CD4-positive, alpha-beta T cell treated with Interleukin-17A for 4 hours (primary cell): ENCODE data around the gene LATS2.

ENCODE experiments used
- DNase-seq: peaks from one replicate; pipeline ENCODE4 v3.0.0-alpha.2; 2020; ENCODE audit warnings: mixed read lengths

Gene LATS2

GRCh38 chr13:21013682-21014038, 47.7 kb downstream of the LATS2 start:
- DNase-seq: no peak

- no peak for DNase-seq
These were observed 48.3 kb downstream of the LATS2 start for GRCh38 chr13:21012841-21013681.

- DNase-seq: no peak
These were observed 49.2 kb downstream of the LATS2 start for GRCh38 chr13:21012211-21012610.

GRCh38 chr13:21011378-21011777, 50.0 kb downstream of the LATS2 start:
- DNase-seq: no peak

- DNase-seq: no peak
These were observed 50.8 kb downstream of the LATS2 start for GRCh38 chr13:21010621-21011020.

- no peak for DNase-seq
These were observed 52.4 kb downstream of the LATS2 start for GRCh38 chr13:21009036-21009435.

- DNase-seq: no peak
These were observed 53.4 kb downstream of the LATS2 start for GRCh38 chr13:21008026-21008425.

- DNase-seq: no peak
These were observed 55.0 kb downstream of the LATS2 start for GRCh38 chr13:21006141-21007005.

GRCh38 chr13:21005193-21005592, 56.2 kb downstream of the LATS2 start:
- DNase-seq: no peak

GRCh38 chr13:21001471-21001870, 59.9 kb downstream of the LATS2 start:
- no peak for DNase-seq

GRCh38 chr13:21000647-21001046, 60.7 kb downstream of the LATS2 start:
- DNase-seq: no peak

GRCh38 chr13:20998649-20999415, 62.6 kb downstream of the LATS2 start:
- DNase-seq: no peak

- DNase-seq: no peak
These were observed 63.9 kb downstream of the LATS2 start for GRCh38 chr13:20997301-20998161.

GRCh38 chr13:20995245-20995838, 66.0 kb downstream of the LATS2 start:
- DNase-seq: no peak

- DNase-seq: no peak
These were observed 67.0 kb downstream of the LATS2 start for GRCh38 chr13:20994441-20994821.

GRCh38 chr13:20993661-20994440, 67.5 kb downstream of the LATS2 start:
- DNase-seq: no peak

- DNase-seq: no peak
These were observed 68.2 kb downstream of the LATS2 start for GRCh38 chr13:20993211-20993610.

GRCh38 chr13:20991741-20992520, 69.5 kb downstream of the LATS2 start:
- DNase-seq: no peak

GRCh38 chr13:20990910-20991525, 70.4 kb downstream of the LATS2 start:
- no peak for DNase-seq
